OCI-LY7 (cell line): ENCODE results near the gene SLFN12L.

ENCODE experiments used
- EZH2phosphoT487 ChIP-seq: fragments of 200-600 bp; sonication (generic); IDR thresholded peaks from 2 replicates; pipeline ENCODE4 v1.6.1; 2018; ENCODE audit warnings: low read depth, borderline replicate concordance, mild to moderate bottlenecking, mixed run types, antibody characterized with exemption, low read length, moderate library complexity, mixed read lengths
- TF ChIP-seq, protein P1 (sequence below): fragments of 200-600 bp; sonication (generic); conservative IDR thresholded peaks from 2 replicates; pipeline ENCODE4 v1.5.1; 2014; ENCODE audit warnings: mild to moderate bottlenecking, antibody characterized with exemption, low read length, moderate library complexity, mixed read lengths

DNA sequence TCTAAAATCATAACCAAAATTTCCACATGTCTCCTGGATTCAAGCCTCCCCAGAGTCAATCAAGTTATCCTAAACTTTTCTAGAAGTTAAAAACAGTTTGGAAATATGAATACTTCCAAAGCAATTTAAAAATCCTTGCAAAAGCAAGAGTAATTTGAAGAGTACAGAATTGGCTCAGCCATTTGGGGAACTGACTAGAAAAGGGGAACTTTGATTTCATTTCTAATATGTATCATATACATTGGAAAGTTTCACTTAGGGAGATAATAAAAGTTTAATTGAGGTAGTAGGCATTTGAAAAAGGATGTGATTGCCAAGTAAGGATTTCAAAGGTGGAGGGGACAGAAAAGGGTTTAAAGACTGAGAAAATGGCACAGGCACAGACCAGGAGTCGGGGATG lies 9.0 kb upstream of the SLFN12L start:
- no peak for TF ChIP-seq EZH2phosphoT487
- TF ChIP-seq, protein P1, sequence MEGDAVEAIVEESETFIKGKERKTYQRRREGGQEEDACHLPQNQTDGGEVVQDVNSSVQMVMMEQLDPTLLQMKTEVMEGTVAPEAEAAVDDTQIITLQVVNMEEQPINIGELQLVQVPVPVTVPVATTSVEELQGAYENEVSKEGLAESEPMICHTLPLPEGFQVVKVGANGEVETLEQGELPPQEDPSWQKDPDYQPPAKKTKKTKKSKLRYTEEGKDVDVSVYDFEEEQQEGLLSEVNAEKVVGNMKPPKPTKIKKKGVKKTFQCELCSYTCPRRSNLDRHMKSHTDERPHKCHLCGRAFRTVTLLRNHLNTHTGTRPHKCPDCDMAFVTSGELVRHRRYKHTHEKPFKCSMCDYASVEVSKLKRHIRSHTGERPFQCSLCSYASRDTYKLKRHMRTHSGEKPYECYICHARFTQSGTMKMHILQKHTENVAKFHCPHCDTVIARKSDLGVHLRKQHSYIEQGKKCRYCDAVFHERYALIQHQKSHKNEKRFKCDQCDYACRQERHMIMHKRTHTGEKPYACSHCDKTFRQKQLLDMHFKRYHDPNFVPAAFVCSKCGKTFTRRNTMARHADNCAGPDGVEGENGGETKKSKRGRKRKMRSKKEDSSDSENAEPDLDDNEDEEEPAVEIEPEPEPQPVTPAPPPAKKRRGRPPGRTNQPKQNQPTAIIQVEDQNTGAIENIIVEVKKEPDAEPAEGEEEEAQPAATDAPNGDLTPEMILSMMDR, result no peak
